Measurements from ENCODE around the gene GRPEL1. TPM values are rescaled to one million over a fixed set of nuclear protein-coding genes. Genes with fewer than 3 reads are reported as not detected.
A peak's percentile ranks its signal among the peaks of the same experiment; 100 is the strongest.
"Not testable (repeated sequence)": the region's sequence is repeated elsewhere in the genome, so short reads cannot be mapped to it uniquely, and the experiment has no call there.

Gene GRPEL1
- 26.2 and 32.6 TPM in 2 replicates for total RNA-seq (2014; rRNA removed; shearing (Covaris generic); ENCODE audit: low replicate concordance)

DNA sequence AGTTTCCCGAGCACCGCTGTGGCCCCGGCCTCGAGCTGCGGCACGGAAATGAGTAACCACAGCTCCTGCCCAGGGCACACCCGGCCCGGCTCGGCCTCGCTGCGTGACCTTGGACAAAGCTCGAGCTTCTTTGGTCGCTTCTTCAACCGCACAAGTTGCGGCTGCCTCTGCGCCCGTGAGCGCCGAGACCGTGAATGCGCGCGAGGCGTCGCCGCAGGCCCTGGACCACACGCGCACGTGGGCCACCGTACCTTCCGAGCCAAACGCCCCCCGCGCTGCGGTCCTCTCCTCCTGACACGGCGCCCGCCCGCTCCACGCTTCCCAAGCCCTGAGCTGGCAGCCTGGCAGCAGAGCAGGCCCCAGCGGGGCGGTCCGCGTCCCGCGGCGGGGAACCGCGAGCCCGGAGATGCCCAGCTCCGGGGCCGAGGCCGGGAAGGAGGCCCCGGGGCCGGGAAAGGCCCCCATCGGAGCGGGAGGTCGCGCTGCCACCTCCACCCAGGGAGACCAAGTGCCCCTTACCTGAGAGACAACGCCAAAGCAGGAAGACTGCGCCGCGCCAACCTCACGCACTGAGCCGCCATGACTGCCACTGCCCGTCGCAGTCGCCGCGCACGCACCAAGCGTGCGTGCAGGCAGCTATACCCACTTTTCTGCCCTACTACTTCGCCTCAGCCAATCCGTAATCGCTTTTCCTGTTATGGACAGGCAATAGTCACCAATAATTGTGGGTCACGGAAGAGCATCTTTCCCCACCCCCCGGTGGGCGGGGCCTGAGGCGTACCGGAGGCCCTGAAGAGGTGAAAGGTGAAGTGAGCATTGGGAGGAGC is at the start of gene GRPEL1:
Gene GRPEL1, minus strand, starts transcription at position 613 of the 827 bp plus-strand sequence. Its CDS starts 32 bp downstream, at position 581.
- H3K36me3 ChIP-seq: peaks cover 26% of the 10 kb centered on the region
- peak; percentile 96 for DNase-seq

DNA sequence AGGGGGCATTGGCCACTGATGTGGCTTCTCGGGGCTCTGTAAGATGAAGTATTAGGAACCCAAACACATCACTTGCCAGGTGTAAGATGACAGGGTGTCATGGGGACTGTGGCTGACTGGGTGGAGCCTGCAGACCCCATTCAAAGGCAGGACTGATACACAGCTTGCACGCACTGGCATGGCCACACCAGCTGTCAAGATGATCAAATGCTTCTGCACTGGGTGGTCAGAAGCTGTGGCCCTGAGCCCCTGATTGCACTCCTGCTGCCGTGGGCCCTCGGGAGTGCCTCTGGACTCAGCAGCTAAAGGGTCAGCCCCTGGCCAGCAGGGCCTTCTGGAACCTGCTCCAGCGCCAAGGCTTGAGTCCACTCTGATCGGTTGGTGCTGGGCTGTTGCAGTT is 48.8 kb upstream of the GRPEL1 start:
- Histone ChIP-seq H3K4me3 (no peak overlapping the region), H3K36me3 (no peaks in the 10 kb centered on the region), H3K9me3 (no peaks in the 10 kb centered on the region), H3K27me3 (no peaks in the 10 kb centered on the region)
- no peak for DNase-seq

More for the DNA sequence above, at the start of gene GRPEL1:
- no peaks in the 10 kb centered on the region for H3K27me3 ChIP-seq
- peak within 1 kb of the TSS; percentile 76 for H3K4me3 ChIP-seq
- no peaks in the 10 kb centered on the region for H3K9me3 ChIP-seq

DNA sequence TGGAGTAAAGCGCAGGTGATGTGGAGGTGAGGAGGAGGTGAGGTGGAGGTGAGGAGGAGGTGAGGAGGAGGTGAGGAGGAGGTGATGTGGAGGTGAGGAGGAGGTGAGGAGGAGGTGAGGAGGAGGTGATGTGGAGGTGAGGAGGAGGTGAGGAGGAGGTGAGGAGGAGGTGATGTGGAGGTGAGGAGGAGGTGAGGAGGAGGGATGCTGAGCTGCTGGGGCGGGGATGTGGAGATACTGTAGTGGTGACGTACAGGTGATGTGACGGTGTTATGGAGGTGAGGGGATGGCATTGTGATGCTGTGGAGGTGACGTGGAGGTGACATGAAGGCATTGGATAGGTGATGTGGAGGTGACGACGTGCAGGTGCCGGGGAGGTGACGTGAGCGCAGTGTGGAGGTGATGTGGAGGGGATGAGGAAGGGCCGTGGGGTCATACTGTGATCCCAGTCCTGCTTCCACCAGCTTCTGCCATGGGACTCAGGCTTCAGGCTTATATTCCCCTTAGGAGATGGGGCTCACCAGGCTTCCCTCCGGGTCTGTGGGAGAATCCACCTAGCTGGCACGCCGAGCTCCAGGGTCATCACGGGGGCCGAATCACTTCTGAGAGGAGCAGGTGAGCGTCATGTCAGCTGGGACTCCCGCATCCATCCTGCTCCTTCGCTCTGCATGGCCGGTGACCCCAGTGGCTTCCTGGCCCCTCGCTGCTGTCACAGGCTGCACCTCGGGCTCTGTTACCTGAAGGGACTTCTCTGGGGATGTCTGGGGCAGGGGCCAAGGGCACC is 47.9 kb upstream of the GRPEL1 start:
- H3K36me3 ChIP-seq: no peaks in the 10 kb centered on the region
- no peaks in the 10 kb centered on the region for H3K27me3 ChIP-seq
- no peak for DNase-seq
- H3K4me3 ChIP-seq: no peak overlapping the region
- H3K9me3 ChIP-seq: no peaks in the 10 kb centered on the region

DNA sequence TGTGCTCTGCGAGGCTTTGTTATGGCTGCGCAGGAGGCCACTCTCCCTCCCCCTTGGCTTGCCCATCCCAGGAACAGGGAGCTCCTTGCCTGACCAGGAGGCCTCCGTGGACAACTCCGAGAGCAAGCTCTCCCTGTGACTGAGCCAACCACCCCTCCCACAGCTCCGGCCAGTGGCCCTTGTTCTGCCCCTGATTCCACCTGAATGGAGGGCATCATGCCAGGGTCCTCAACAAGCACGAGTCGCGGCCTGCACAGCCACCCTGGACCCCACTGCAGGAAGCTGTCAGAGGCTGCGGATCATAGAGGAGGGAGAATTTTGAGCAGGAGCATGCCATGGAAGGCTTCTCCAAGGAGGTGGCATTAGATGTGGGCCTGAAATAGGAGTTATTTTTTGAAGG is 44.8 kb upstream of the GRPEL1 start:
- H3K9me3 ChIP-seq: no peaks in the 10 kb centered on the region
- DNase-seq: no peak
- no peak overlapping the region for H3K4me3 ChIP-seq
- no peaks in the 10 kb centered on the region for H3K36me3 ChIP-seq
- no peaks in the 10 kb centered on the region for H3K27me3 ChIP-seq

DNA sequence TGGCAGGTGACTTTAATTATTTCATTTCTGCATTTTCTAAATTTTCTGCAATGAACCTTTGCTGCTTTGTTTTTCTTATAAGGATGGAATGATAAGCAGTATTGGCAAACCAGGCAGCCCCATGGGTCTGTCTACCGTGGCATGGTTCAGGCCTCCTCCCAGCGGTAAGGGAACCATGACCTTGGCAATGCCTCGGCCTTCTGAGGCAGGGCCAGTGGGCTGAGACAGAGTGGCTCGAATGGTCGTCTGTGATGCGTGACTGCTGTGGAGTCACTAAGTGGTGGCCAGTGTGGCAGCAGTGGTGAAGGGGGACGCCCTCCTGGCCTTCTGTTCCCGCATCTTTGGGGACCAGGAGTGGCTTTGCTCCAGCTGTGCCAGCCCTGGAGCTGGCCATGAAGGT is 43.6 kb upstream of the GRPEL1 start:
- H3K9me3 ChIP-seq: no peaks in the 10 kb centered on the region
- no peak for DNase-seq
- no peak overlapping the region for H3K4me3 ChIP-seq
- H3K27me3 ChIP-seq: no peaks in the 10 kb centered on the region
- no peaks in the 10 kb centered on the region for H3K36me3 ChIP-seq

DNA sequence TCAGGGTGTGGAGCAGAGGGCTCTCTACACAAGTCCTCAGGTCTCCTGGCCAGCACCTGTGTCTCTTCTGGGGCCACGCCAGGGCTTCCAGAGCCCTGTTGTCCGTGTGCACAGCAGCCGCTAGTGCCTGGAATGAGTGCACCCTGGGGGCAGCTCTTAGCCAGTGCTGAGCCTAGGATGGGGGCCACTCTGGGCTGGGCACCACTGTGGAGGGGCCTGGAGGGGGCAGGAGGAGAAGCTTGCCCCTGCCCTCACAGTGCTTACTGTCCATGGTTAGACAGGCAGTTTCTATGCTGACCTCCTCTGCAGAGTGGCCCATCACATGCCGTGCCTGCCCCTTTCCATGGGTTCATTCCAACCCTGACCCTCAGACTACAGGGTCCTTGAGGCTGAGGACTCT is 42.7 kb upstream of the GRPEL1 start:
- no peaks in the 10 kb centered on the region for H3K27me3 ChIP-seq
- no peaks in the 10 kb centered on the region for H3K9me3 ChIP-seq
- no peaks in the 10 kb centered on the region for H3K36me3 ChIP-seq
- no peak overlapping the region for H3K4me3 ChIP-seq
- no peak for DNase-seq

DNA sequence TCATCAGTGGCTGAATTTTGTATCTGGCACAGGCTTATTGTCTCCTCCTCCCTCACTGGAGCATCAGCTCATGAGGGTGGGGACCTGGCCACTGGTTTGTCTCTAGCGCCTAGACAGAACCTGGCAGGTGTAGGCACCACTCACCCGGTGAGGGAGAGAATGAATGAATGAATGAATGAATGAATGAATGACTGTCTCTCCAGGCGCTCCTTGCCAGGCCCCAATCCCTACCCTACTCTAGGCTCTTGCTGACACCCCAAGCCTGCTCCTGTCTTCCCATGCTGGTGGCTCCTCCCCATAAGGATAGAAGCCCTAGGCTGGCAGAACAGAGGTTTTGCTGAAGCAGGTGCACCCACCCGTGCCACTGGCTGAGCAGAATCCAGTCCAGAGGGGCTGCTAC is 41.3 kb upstream of the GRPEL1 start:
- Histone ChIP-seq H3K4me3 (no peak overlapping the region), H3K36me3 (no peaks in the 10 kb centered on the region), H3K27me3 (no peaks in the 10 kb centered on the region), H3K9me3 (no peaks in the 10 kb centered on the region)
- DNase-seq: no peak

DNA sequence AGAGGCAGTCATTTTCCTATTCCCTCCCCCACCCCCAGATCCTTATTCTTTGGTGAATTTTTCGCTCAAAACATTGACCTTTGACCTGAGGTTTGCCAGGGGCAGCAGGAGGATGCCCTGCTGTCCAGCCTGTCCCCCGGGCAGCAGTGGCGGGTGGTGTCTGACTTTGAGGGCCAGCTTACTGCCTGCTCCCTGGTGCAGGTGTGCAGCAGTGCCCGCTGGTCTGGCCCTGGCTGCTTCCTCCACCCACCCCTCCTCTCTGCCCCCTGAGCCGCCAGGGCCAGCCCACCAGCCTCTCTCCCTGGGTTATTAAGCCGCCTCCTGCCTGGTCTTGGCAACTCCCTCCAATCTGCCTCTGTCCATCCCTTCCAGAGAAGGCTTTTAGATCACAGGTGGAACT is 40.8 kb upstream of the GRPEL1 start:
- H3K27me3 ChIP-seq: no peaks in the 10 kb centered on the region
- no peaks in the 10 kb centered on the region for H3K36me3 ChIP-seq
- H3K4me3 ChIP-seq: no peak overlapping the region
- H3K9me3 ChIP-seq: no peaks in the 10 kb centered on the region
- DNase-seq: no peak

DNA sequence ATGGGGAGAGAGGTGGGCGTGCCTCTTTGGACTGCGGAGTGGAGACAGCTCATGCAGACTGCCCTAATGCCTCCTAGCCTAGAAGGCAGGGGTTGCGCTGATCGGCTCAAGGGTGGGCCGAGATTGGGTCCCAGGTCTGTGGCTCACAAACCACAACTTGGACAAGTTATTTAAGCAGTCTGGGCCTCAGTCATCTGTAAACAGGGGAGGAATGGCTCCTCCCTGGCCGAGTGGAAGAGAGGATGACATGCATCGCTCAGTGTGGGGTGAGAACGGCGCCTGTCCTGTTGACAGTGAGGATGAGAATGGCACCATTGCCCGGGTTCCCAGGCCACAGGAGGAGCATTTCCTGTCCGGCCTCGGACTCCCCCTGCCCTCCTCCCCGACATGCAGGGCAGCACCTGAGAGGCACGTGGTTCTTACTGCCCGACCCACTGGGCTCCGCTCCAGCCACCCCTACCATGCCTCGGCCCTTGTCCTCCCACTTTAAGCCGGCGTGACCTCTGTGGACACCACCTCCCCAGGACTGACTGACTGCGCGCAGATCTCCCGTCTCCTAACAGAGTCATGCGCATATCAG is 40.3 kb upstream of the GRPEL1 start:
- Histone ChIP-seq H3K9me3 (no peaks in the 10 kb centered on the region), H3K4me3 (no peak overlapping the region), H3K27me3 (no peaks in the 10 kb centered on the region), H3K36me3 (no peaks in the 10 kb centered on the region)
- no peak for DNase-seq

DNA sequence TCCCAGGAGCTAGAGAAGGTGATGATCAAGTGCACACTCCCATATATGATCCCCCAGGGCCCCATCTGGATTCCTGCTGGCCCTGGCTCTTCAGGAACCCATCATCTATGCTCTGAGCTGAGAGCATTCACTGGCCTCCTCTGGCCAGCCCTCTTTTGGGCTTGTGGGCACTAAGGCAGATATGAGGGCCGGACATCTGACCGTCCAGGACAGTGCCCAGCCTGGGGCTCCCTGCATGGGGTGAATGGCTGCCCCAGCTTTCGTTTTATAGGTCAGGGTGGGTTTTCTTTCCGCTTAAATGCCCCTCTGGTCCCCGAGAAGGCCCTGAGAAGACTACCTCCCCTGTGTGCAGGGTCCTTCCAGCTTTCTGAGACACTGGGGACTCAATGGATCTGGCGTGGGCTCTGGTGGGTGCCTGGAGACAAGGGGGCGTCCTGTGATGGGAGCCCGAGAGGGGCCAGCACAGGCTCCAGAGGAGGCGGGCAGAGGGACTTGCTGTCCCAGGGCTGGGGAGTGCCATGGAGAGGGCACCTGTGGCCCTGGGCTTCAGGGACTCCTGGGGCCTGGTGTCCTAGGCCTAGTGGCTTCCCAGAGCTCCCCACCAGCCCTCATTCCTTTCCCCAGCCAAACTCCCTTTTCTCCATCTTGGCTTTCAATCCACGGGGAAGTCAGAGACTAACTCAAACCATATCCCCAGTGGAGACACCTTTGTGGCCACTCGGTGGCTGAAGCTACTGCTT is 39.5 kb upstream of the GRPEL1 start:
- no peaks in the 10 kb centered on the region for H3K27me3 ChIP-seq
- no peak overlapping the region for H3K4me3 ChIP-seq
- no peaks in the 10 kb centered on the region for H3K36me3 ChIP-seq
- no peak for DNase-seq
- H3K9me3 ChIP-seq: no peaks in the 10 kb centered on the region

DNA sequence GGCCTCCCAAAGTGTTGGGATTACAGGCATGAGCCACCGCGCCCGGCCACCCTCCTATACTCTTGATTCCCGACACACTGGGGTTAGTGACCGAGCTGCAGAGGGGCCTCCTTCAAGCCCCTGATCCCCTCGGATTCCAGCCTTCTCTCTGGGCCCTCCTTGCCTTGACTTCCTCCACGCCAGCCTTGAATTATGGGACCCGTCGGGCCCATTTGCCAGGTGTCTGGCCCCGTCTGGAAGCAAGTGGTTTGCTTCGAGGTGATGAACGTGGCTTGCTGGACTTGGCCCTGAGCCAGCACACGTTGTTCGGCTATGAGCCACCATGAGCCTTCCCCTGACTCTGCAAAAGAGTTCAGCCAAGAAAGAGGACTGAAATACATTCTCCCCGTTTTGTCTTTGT is 37.4 kb upstream of the GRPEL1 start:
- Histone ChIP-seq H3K36me3 (no peaks in the 10 kb centered on the region), H3K27me3 (no peaks in the 10 kb centered on the region), H3K4me3 (no peak overlapping the region), H3K9me3 (no peaks in the 10 kb centered on the region)
- DNase-seq: no peak

DNA sequence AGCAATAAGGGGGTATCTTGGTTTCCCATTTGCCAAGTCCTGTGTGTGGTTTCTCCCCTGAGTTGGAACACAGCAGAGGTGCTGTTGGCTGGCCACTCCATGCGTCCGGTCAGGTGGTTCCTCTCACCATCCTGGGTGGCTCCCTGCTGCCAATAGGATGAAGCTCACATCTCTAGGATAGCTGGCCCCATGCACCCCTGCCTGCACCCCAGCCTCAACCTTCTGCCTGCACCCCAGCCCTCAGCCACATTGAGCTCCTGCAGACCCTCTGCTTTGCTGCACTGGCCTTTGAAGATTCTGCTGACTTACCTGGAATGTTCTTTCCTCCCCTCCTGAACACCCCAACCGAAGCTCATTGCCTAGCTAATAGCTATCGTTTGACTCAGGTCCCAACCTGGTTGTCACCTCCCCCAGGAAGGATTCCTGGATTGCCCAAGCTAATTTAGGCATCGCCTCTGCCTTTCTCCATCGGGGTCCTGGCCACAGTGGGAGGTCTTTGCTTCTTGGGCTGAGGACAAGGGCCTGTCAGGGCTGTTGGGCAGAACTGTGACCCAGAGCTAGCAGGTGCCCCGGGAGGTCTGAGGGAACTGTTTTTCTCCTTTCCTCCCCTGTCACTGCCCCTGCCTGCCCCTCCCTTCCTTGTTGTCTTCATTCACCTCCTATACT is 36.6 kb upstream of the GRPEL1 start:
- DNase-seq: no peak
- H3K36me3 ChIP-seq: no peaks in the 10 kb centered on the region
- no peaks in the 10 kb centered on the region for H3K27me3 ChIP-seq
- no peak overlapping the region for H3K4me3 ChIP-seq
- H3K9me3 ChIP-seq: no peaks in the 10 kb centered on the region

DNA sequence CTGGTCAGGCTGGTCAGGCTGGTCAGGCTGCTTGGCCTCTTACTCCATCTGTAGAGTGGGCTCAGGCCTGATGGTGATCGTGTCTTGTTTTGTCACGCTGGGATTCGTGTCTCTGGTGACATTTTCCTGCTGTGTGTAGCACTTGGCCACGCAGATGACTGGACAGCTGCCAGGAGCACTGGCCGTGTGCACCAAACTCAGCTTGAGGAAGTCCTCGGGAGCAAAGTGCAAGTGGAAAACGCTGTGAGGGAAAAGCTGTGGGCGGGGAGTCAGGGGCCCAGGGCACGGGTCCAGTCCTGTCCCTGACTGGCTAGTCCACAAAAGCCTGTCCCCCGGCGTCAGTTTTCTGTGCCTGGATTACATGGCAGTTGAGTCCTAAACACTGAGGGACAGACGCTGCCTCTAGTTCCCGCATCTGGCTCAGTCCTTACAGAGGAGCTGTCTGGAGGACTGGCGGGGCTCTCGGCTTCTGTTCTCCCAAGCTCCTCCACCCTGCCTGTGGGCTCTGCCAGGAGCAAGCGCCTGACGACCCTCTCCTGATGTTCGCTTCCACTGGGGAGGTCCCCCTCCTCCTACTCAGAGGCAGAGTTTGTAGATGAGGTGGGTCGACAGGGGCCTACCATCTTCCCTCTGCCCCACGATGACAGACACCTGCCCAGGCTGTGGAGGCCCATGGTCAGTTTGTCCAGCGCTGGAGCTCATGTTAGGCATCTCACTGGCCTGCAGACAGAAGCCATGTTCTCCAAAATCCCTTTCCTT is 35.9 kb upstream of the GRPEL1 start:
- DNase-seq: no peak
- Histone ChIP-seq H3K4me3 (no peak overlapping the region), H3K27me3 (no peaks in the 10 kb centered on the region), H3K36me3 (no peaks in the 10 kb centered on the region), H3K9me3 (no peaks in the 10 kb centered on the region)

DNA sequence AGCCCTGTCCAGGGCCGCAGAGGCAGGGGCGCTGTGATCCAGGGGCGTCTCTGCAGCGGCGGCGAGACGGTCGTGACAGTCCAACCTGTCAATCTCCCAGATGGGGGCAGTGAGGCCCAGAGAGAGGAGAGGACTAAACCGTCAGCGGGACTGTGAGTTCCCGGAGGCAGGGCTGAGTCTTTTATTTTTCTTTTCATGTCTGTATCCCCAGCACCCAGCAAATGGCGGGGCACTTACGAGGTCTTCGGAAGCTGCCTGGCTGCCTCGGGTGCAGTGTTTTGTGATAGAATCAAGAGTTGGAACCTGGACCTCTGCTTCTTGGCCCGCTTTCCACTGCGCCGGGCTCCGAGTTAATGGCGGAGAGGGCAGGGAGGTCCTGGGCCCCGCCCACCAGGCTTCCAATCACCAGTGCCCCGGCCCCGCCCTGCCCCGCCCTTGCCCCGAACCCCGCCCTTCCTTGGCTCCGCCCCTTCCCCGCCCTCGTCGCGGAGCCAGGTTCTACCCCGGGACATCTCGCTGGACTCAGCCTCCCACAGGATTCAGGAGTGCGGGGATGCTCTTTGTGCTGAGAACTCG is 35.3 kb upstream of the GRPEL1 start:
- H3K36me3 ChIP-seq: no peaks in the 10 kb centered on the region
- H3K4me3 ChIP-seq: peak overlapping the region; percentile 55
- H3K27me3 ChIP-seq: no peaks in the 10 kb centered on the region
- H3K9me3 ChIP-seq: no peaks in the 10 kb centered on the region
- DNase-seq: peak; percentile 79

DNA sequence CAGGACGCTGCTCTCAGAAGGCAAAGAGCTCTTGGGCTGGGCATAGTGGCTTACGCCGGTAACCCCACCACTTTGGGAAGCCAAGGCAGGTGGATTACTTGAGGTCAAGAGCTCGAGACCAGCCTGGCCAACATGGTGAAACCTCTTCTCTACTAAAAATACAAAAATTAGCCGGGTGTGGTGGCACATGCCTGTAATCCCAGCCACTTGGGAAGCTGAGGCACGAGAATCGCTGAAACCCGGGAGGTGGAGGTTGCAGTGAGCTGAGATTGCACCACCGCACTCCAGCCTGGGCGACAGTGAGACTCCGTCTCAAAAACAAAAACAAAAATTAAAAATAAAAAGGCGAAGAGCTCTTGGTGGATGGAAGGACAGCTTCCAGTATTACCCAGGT is 34.6 kb upstream of the GRPEL1 start:
- H3K27me3 ChIP-seq, H3K36me3 ChIP-seq, H3K9me3 ChIP-seq, DNase-seq: not testable (repeated sequence)
- peak overlapping the region; percentile 55 for H3K4me3 ChIP-seq

Data from MG63 (cell line).